Stomach smooth muscle (tissue), 2 donors: ENCODE measurements around the gene PIAS1.
"Not testable (repeated sequence)": the region's sequence is repeated elsewhere in the genome, so short reads cannot be mapped to it uniquely, and the experiment has no call there.

ENCODE experiments used
- H3K27ac ChIP-seq: one replicate; pipeline ENCODE4 v1.7.0; 2013; ENCODE audit warnings: mild to moderate bottlenecking, low read length, inconsistent platforms
- H3K27me3 ChIP-seq, 2 donors: one replicate each; pipeline ENCODE4 v1.7.0; 2013; ENCODE audit warnings: low read length in 2 of 2; ENCODE audit not compliant: insufficient read depth in 2 of 2, control insufficient read depth in 1 of 2
- H3K36me3 ChIP-seq, 2 donors: one replicate each; pipeline ENCODE4 v1.7.0; 2013; ENCODE audit warnings: low read length in 2 of 2; ENCODE audit not compliant: control insufficient read depth in 2 of 2, insufficient read depth in 2 of 2
- H3K4me1 ChIP-seq: one replicate; pipeline ENCODE4 v1.7.0; 2013; ENCODE audit warnings: low read length; ENCODE audit not compliant: control insufficient read depth, insufficient read depth
- H3K4me3 ChIP-seq, 2 donors: one replicate each; pipeline ENCODE4 v1.7.0; 2013; ENCODE audit warnings: low read length in 2 of 2
- H3K9ac ChIP-seq, 2 donors: one replicate each; pipeline ENCODE4 v1.7.0; 2013; ENCODE audit warnings: low read length in 2 of 2, mild to moderate bottlenecking in 1 of 2
- H3K9me3 ChIP-seq, 2 donors: one replicate each; pipeline ENCODE4 v1.7.0; 2013; ENCODE audit warnings: low read length in 2 of 2; ENCODE audit not compliant: control insufficient read depth in 2 of 2
- donor health status: healthy.
- donor health status: Pancreatic carcinoma.

PIAS1 gene

DNA sequence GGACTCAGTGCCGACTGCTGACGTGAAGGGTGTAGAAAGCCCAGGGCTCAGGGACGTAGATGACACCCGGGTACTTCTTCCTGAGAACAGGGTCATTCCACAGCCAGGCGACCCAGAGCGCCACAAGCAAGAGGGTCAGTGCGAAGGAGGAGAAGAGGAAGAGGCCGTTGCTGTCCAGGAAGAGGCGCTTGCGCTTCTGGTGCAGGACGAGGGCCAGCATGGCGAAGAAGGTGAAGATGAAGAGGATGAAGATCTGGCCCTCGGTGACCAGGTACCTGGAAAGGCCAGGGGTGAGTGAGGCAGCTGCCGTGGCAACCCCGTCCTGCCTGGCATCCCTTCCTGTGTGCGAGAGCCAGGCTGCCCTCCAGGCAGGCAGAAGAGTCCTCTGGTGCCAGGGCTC, 154.0 kb downstream of the PIAS1 start:
- Histone ChIP-seq H3K27me3 (no peaks in the 10 kb centered on the region), H3K4me1 (peaks cover 26% of the 10 kb centered on the region), H3K9me3 (no peaks in the 10 kb centered on the region), H3K4me3 (no peak overlapping the region), H3K36me3 (no peaks in the 10 kb centered on the region), H3K9ac (no peak overlapping the region), H3K27ac (no peak overlapping the region)

DNA sequence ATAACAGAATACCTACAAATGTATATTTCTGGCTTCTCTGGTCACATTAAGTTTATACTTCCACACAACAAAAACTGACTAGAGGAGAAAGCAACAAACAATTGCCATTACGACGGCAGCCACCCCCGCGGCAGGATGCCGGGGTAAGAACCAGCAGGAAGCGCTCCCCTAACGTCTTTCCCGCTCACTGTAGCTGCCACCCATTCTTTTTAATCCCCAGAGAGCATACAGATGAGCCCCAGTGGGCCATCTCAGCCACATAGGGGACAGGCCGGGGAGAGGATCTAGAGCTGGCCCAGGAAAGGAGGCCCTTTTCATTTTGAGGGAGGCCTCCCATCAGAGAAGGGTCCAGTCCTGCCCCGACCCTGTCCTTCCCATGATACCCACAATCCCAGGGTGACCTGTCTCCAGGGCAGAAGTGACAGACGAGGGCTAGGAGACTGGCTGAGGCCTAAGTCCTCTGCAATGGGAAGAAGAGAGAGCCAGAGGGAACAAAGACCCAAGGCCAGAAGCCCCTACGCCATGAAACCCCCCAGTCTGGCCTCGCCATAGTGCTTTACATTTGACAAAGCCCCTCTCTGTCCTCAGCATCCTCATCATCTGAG, 154.6 kb downstream of the PIAS1 start:
- H3K27ac ChIP-seq: no peak overlapping the region
- H3K9ac ChIP-seq: no peak overlapping the region
- H3K9me3 ChIP-seq: no peaks in the 10 kb centered on the region
- H3K4me1 ChIP-seq: peaks cover 26% of the 10 kb centered on the region
- H3K4me3 ChIP-seq: no peak overlapping the region
- H3K27me3 ChIP-seq: no peaks in the 10 kb centered on the region
- no peaks in the 10 kb centered on the region for H3K36me3 ChIP-seq

DNA sequence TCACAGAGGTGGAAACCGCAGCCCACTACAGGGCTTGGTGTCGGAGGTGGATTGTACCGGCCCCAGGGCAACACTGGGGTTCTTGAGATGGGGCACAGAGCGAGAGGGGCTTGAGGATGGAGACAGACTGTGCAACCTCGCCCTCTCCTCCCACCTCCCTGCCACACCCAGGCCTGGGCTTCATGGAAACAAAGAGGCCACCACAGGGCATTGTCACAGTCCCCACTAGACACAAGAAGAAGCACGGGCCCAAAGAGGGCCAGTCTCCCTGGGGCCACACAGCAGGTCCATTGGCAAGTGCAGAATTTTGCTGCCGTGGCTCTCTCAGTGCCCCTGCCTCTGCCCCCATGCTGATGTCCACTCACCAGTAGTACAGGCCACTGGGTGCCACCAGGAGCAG, 155.2 kb downstream of the PIAS1 start:
- Histone ChIP-seq H3K9ac (no peak overlapping the region), H3K27ac (no peak overlapping the region), H3K36me3 (no peaks in the 10 kb centered on the region), H3K4me1 (peaks cover 23% of the 10 kb centered on the region), H3K4me3 (no peak overlapping the region), H3K9me3 (no peaks in the 10 kb centered on the region), H3K27me3 (no peaks in the 10 kb centered on the region)

DNA sequence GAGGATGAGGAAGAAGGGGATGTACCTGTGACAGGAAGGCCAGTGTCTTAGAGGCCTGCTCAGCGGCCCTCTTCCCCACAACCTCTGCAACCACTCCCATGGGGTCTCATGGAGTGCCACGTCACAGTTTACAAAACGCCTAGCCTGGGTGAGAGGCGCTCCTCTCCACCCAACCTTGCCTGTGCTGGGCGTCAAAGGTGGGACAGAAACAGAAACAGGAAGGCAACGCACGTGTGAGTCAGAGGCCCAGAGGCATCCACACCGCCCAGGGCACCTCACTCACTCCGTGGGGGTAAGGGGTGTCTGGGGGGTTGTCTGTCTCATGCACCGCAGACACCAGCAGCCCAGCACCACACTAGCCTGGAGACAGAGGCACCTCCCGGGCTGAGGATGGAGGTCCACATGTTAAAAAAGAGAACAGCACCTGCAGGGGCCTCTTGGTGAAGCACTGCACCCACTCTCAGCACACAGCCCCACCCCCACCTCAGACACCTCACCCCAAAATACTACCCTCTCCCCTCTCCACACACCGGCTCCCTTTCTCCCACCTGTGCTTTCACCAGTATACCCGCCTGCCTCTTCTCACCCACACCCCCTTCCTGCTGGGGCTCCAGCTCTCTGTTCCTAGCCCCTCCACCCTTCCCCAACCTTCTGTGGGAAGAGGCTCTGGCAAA, 155.8 kb downstream of the PIAS1 start:
- no peak overlapping the region for H3K4me3 ChIP-seq
- H3K27ac ChIP-seq: no peak overlapping the region
- H3K9ac ChIP-seq: no peak overlapping the region
- no peaks in the 10 kb centered on the region for H3K9me3 ChIP-seq
- no peaks in the 10 kb centered on the region for H3K36me3 ChIP-seq
- peaks cover 20% of the 10 kb centered on the region for H3K4me1 ChIP-seq
- no peaks in the 10 kb centered on the region for H3K27me3 ChIP-seq

DNA sequence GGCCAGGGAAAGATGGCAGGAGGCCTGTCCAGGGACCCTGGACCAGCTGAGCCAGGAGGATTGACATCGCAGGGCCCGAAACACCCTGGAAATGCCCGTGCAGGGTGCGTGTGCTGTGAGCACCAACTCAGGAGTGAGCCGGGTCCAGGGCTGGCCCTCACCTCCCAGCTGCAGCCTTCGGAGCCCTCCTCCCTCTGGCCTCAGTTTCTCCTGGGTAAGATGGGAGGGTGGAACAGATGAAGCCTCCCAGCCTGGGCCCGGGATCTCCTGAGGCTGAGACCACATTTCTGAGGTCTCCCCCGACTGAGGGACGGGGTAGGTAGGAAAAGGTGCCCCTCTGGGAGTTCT, 156.3 kb downstream of the PIAS1 start:
- H3K9me3 ChIP-seq: no peaks in the 10 kb centered on the region
- peak overlapping the region; percentile 65 to 69 for H3K4me3 ChIP-seq
- peak overlapping the region; percentile 58 to 59 for H3K9ac ChIP-seq
- H3K27ac ChIP-seq: no peak overlapping the region
- H3K27me3 ChIP-seq: no peaks in the 10 kb centered on the region
- H3K36me3 ChIP-seq: no peaks in the 10 kb centered on the region
- H3K4me1 ChIP-seq: peaks cover 15% of the 10 kb centered on the region

DNA sequence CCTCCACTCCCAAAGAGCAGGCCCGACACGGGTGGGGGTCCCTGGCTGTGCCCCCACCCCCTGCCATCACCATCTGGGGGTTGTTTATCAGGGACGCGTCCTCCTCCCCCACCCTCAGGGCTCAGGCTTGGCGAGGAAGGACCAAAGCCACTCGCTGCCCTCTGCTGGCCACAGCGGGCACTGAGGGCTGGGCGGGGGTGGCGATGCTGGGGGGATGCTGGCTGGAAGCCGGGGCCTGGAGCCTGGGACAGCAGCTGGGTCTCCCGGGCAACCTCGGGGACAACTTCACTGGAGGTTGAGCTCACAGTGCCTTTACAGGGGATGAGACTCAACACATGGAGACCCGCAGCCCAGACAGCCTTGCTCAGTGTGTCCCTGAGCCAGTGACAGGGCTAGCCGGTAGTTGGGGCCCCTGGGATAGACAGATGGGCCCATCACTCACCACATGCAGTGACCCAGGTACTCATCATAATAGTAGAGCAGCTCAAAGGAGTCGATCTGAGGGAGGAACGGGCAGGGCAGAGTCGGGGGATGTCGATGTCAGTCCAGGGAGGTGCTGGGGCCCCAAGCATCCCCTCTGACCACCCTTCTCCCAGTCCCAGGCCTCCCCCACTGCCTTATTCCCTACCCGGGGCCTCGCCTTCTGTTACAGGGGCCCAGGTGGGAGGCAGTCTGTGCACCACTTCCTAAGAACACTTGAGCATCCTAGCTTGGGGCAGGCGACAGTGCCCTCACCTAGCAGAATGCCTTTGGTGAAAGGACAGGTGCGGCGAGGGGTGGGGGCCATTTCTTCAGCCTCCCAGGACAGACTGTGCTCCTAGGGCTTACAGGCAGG, 156.9 kb downstream of the PIAS1 start:
- H3K9ac ChIP-seq: peak overlapping the region; percentile 58 to 59
- no peaks in the 10 kb centered on the region for H3K27me3 ChIP-seq

DNA sequence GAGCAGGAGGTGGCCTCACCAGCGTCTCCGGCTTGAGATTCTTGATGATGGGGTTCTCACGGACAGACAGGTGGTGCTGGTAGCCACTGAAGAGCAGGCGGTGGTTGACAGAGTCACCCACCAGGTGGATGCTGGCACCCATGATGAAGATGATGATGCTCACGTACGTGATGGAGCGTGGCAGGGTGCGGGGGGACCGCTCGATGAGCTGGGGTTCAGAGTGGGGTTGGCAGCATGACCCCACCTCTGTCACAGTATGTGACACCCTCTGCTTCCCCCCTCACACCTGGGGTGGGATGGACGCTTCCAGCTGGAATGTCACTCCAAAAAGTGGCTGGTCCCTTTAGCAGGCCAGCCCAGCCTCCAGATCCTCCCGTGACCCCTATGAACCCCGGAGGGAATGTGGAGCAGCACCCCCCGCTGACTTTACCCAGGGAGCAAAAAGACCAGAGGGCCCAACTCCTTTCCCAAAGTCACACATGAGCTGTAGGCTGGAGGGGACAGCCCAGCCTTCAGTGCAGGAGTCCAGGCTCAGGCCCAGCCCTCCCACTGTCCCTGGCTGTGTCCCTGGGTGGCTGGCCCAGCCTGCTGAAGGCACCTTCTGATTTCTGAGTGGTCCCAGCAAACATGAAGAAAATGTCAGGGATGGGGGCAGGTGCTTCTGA, 157.7 kb downstream of the PIAS1 start:
- no peak overlapping the region for H3K27ac ChIP-seq

More for the DNA sequence above, 156.9 kb downstream of the PIAS1 start:
- Histone ChIP-seq H3K27ac (no peak overlapping the region), H3K4me3 (peak overlapping the region; percentile 65 to 69), H3K4me1 (peaks cover 12% of the 10 kb centered on the region), H3K9me3 (no peaks in the 10 kb centered on the region), H3K36me3 (peaks cover 0 to 4% of the 10 kb centered on the region in 2 donors)

DNA sequence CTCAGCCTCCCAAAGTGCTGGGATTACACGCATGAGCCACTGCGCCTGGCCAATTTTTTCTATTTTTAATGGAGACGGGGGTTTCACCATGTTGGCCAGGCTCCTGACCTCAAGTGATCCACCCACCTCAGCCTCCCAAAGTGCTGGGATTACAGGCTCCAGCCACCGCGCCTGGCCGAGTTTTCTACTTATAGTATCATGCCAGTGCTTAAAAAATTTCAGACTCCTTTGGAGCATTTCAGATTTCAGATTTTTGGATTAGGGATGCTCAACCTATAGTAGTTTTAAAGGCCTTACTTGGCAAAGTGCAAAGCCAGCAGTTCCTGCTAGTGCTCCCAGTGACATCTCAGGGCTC, 159.4 kb downstream of the PIAS1 start:
- H3K9me3 ChIP-seq, H3K36me3 ChIP-seq, H3K4me3 ChIP-seq, H3K27ac ChIP-seq, H3K27me3 ChIP-seq, H3K9ac ChIP-seq: not testable (repeated sequence)
- H3K4me1 ChIP-seq: peaks cover 12% of the 10 kb centered on the region

More for the DNA sequence above, 157.7 kb downstream of the PIAS1 start:
- Histone ChIP-seq H3K9me3 (no peaks in the 10 kb centered on the region), H3K36me3 (peaks cover 0 to 4% of the 10 kb centered on the region in 2 donors), H3K4me1 (peaks cover 12% of the 10 kb centered on the region), H3K4me3 (no peak overlapping the region), H3K9ac (no peak overlapping the region), H3K27me3 (no peaks in the 10 kb centered on the region)

DNA sequence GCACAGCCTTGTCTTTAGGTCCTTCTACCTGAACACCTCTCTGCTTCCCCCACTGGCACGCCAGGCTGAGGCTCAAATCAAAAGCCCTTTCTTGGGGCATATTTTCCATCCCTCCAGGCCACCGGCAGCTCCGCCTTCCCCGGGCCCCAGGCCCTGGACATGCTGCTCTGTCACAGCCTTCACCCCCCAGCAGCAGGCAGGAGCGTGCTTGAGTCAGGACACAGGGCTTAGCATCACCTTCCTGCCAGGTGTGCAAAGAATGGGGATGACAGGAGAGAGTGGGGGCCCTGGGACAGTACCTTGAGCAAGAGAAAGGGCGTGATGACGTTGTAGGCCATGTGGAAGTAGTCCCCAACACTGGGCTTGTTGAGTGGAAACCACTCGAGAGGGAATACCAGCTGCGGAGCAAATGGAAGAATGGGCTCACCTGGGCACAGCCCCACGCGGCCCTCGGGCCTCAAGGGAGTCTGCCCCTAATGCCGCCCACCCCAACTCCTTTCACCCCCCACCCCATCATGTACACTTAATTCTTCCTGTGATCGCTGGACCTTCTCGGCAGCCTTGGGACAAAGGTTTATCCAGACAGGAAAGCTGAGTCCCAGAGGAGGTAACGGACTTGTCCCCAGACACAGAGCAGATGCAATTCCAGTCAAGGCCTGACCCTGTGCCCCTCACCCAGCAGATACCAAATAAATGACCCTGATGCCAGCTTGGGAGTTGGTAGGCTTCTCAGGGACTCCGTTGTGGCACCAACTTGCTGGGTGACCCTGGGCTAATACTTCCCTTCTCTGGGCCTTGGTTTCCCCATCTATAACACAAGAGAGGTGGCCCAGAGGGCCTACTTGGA, 160.1 kb downstream of the PIAS1 start:
- H3K4me1 ChIP-seq: peaks cover 12% of the 10 kb centered on the region
- no peaks in the 10 kb centered on the region for H3K9me3 ChIP-seq
- H3K36me3 ChIP-seq: peaks cover 0 to 8% of the 10 kb centered on the region in 2 donors
- H3K27ac ChIP-seq: no peak overlapping the region
- H3K27me3 ChIP-seq: no peaks in the 10 kb centered on the region
- H3K9ac ChIP-seq: no peak overlapping the region
- no peak overlapping the region for H3K4me3 ChIP-seq

DNA sequence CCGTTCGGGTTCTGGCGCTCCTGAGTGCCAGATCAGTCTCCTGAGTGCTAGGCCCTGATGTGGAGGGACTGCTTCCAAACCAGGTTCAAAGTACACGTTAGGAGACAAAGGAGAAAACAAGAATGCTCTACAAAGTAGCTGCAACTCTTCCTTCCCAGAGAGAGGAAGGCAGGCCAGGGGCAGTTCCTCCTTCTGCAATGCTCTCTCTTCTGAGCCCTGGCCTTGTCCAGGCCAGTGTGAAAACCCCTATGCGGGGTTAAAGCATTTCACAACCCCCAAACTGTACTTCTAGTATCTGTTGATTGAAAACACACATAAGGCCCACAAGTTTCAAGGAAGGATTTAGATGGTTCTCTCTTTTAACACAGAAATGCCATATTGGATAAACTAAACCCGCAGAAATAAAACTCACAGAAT, 160.7 kb downstream of the PIAS1 start:
- H3K4me3 ChIP-seq: no peak overlapping the region
- H3K4me1 ChIP-seq: peaks cover 12% of the 10 kb centered on the region
- peaks cover 0 to 8% of the 10 kb centered on the region in 2 donors for H3K36me3 ChIP-seq

More for the DNA sequence above, 160.7 kb downstream of the PIAS1 start:
- Histone ChIP-seq H3K9ac (no peak overlapping the region), H3K27me3 (no peaks in the 10 kb centered on the region), H3K27ac (no peak overlapping the region), H3K9me3 (no peaks in the 10 kb centered on the region)
